HG02759 (cell line): ENCODE data around the gene GNB3.
A peak's percentile ranks its signal among the peaks of the same experiment; 100 is the strongest.
"Not testable (repeated sequence)": the region's sequence is repeated elsewhere in the genome, so short reads cannot be mapped to it uniquely, and the experiment has no call there.

Source experiments
- ATAC-seq: cut with Tn5 transposase; IDR thresholded peaks from one replicate; pipeline ENCODE4 v1.9.1; 2021; ENCODE audit warnings: mild to moderate bottlenecking, moderate library complexity; ENCODE audit not compliant: unreplicated experiment

The GNB3 gene

DNA sequence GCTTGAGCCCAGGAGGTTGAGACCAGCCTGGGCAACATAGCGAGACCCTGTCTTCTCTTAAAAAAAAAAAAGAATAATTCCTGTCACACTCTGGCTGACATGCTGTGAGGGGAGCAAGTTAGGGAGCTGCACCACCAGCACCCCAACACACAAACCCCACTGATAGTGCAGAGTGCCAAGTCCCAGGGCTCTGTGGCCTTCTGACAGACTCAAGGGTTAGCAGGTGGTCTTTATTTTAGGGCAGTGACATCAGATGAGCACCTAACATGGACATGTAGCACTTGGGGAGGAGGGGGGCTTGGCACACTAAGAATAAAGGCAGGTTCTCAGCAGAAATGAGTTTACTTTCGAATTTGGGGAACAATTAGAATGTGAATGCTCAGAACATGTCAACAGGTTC, 18.1 kb downstream of the GNB3 start:
- ATAC-seq: no peak

DNA sequence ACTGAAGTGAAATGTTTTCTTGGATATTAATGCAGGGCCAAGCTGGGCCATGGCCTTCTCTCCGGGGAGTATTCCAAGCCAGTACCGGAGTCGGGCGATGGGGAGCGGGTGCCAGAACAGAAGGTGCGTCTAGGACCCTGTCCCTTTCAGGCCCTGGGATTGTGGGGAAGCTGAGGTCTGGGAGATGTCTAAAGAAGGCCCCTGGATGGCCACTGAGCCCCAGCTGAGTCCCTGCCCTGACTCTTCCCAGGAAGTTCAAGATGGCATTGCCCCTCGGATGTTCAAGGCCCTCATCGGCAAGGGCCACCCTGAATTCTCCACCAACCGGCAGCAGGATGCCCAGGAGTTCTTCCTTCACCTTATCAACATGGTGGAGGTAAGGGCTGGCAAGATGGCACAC, 19.4 kb downstream of the GNB3 start:
- ATAC-seq: no peak

GRCh38 chr12:6860942-6861341, 20.2 kb downstream of the GNB3 start:
- no peak for ATAC-seq

GRCh38 chr12:6861391-6861790, 20.7 kb downstream of the GNB3 start:
- no peak for ATAC-seq

DNA sequence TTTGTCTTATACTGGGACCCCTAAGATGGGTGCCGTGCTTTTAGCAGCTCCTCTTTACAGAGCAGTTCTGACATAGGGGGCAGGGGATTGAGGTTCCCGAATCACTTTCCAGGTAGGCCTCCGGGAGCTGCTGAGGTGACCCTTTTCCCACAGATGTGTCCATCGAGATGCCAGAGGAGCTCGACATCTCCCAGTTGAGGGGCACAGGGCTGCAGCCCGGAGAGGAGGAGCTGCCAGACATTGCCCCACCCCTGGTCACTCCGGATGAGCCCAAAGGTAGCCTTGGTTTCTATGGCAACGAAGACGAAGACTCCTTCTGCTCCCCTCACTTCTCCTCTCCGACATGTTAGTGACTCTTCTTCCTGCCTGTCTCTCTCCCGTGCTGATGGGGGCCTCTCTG, 22.3 kb downstream of the GNB3 start:
- no peak for ATAC-seq

- ATAC-seq: no peak
These were observed 23.0 kb downstream of the GNB3 start for GRCh38 chr12:6863586-6864321.

DNA sequence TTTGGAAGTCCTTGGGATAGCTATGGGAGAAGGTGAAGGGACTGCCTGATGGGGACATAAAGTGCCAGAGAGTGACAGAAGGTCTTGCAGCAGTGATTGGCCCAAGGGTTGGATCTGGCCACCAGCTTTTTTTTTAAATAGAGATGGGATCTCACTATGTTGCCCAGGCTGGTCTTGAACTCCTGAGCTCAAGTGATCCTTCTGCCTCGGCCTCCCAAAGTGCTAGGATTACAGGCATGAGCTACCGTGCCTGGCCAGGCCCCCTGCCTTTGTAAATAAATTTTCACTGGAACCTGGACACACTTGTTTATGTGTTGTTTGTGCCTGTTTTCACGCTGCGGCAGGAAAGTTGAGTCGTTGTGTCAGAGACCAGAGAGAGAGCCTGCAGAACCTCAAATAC, 24.6 kb downstream of the GNB3 start:
- not testable (repeated sequence) for ATAC-seq

DNA sequence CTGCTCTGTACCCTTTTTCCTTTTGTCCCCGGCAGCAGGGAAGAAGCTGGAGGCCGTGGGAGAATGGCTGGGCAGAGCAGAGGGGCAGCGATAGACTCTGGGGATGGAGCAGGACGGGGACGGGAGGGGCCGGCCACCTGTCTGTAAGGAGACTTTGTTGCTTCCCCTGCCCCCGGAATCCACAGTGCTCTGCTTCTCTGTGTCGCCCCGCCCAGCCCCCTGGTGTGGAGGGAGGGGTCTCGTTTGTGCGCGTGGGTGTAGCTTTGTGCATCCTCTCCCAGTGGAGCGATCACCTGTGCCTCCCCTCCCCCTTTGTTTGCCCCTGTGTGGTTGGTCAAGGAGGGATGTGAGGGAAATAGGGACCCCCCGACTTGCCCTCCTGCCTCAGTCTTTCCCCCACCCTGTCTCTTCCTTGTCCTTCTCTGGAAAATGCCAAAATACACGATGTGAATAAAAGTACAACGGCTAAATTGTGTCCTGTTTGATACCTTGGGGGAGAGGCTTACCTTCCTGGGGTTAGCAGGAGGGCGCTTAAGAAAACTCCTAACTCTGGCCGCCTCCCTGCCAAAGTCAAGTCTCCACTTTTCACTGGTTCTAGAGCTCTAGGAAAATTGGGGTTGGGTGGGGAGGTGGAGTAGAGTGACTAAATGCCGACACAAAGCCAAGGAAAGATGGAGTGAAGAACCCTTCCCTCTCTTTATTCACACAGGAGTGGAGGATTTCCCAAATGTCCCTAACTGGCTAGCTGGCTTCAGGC, 25.6 kb downstream of the GNB3 start:
- ATAC-seq: no peak

- peak; percentile 18 for ATAC-seq
These were observed 26.2 kb downstream of the GNB3 start for GRCh38 chr12:6866920-6867412.

DNA sequence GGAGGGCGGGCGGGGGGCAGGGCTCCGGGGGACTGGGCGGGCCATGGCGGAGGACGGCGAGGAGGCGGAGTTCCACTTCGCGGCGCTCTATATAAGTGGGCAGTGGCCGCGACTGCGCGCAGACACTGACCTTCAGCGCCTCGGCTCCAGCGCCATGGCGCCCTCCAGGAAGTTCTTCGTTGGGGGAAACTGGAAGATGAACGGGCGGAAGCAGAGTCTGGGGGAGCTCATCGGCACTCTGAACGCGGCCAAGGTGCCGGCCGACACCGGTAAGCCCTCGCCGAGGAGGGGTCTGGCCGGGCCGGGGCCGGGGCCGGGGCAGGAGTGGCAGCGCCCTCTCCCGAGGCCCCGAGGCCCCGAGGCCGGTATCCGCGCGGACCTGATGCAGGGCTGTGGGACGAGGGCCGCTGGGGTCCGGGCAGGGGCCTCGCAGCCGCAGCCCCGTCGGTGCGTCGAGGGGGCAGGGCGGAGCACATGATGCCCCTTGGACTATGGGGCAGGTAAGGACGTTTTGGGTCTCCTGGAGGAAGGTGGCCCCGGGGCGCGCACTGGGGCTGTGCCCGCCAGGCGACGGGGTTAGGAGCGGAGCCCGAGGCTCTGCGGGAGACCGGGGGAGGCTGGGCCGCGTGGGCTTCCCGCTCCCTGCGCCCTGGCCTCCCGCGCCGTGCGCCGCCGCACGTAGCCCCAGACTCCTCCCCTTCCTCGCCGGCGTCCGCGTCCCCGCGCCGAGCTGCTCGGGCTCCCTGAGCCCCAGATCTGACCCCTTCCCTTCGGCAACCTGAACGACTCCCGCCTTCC, 26.9 kb downstream of the GNB3 start, which contains the start of gene TPI1:
Gene TPI1, plus strand, starts transcription at position 119 of the 798 bp plus-strand sequence. Its CDS starts 36 bp downstream, at position 155.
- peak; percentile 65 for ATAC-seq

GRCh38 chr12:6868211-6869048, 27.7 kb downstream of the GNB3 start:
- ATAC-seq: no peak

DNA sequence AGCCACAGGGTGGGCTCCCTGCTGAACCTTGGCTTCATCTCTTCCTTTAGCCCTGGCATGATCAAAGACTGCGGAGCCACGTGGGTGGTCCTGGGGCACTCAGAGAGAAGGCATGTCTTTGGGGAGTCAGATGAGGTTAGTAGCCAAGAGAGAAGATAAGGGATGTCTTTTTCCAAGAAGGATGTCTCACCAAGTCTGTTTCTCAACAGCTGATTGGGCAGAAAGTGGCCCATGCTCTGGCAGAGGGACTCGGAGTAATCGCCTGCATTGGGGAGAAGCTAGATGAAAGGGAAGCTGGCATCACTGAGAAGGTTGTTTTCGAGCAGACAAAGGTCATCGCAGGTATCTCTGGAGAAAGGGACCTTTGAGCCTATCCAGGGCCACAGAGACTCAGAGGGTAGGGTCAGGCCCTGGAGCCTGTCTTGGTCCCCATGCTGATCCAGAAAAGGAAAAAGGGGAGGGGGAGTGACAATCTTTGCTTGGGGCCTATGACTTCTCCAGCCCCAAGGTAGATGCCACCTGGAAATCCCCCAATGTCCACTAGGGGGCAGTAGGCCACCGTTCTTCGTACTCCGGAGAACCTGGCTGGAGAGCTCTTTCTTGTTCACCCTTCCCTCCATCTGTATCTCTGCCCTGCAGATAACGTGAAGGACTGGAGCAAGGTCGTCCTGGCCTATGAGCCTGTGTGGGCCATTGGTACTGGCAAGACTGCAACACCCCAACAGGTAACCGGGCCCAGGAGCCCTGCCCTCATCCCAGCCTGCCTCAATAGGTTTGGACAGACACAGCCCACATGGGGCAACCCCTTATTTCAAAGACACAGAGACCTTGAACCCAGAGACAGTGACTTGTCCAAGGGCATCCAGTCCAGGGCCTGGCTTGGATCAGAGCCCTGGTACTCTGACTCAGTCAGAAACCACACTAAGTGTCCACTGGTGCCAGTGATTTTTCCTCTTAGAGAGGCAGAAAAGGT, 28.6 kb downstream of the GNB3 start:
- ATAC-seq: no peak

DNA sequence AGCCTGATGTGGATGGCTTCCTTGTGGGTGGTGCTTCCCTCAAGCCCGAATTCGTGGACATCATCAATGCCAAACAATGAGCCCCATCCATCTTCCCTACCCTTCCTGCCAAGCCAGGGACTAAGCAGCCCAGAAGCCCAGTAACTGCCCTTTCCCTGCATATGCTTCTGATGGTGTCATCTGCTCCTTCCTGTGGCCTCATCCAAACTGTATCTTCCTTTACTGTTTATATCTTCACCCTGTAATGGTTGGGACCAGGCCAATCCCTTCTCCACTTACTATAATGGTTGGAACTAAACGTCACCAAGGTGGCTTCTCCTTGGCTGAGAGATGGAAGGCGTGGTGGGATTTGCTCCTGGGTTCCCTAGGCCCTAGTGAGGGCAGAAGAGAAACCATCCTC, 29.6 kb downstream of the GNB3 start:
- ATAC-seq: not testable (repeated sequence)

DNA sequence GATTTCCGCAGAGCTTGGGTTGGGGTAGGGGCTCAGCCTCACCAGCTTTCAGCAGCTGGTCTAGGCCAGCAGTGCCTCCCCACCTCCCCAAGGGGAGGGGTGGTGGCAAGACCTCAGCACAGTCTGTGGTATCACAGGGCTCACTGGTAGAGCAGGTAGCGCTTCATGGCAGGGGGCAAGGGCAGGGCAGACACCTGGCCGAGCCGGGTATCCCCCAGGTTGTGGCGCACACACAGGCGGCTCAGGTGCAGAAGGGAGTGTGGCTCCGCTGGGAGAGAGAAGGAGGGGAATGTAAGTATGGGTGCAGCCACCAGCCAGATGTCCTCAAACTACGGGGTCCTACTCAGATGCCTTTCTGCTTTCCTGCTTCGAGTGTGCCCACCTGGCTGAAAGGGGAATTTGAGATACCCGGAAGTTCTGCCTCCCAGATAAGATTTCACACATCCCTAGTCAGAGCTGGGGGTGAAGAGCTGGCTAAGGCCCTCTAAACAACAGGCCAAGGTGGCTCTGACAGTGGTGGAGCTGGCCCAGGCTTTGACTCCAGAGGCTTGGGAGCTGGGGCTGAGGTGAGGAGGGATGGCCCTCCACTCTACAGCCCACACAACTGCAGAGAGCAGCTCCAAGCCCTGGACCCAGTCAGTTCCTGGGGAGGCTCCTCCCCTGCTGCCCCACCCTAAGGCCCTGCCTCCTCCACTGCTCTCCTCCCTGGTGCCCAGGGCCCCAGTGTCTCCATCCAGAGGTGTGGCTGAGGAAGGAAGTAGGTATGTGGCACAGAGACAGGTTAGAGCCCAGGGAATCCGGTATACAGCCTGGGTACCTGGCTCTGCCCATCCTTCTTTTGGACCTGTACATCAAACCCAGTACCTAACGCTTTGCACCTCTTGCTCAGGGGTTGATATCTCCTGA, 30.6 kb downstream of the GNB3 start:
- ATAC-seq: no peak

DNA sequence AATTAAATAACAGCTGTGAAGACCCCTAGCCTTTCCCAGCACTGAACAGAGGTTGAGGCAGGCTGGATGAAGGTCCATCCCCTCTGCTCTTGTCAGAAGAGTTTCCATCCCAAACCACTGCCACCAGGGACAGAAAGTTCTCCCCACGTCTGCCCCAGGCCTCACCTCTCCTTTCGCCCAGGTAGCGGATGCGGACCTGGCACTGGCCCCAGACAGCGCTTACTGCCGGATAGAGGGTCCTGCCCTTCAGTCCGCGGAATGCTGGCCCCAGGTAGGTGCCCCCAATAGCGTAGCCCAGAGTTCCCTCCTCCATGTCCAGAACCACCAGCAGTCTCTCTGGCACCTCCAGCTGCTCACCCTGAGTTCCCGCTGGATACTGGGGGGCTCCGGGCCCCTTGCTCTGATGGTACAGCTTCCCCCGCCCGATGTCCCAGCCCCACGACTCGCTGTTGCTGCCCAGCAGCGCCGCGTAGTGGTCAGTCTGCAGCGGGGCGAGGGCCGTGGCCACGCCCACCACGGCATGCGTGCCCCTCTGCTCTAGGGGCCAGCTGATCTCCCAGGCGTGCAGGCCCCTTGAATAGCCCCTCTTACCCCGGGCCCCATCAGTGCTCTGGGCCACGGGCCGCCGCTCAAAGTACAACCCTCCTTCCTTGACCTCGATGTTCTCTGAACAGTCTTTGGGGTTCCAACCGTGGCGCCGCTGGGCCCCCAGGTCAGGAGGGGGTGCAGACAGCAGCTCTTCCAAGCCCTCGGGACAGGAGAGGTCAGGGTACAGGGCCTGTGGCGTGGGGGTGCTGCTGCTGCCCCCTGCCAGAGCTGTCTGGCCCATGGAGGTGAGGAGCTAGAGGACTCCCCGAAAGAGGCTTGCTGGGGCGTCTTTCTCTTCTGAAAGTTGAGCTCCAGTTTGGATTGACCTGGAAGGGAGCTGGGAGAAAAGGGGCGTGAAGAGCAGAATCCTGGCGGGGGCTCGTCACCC, 31.6 kb downstream of the GNB3 start:
- no peak for ATAC-seq

DNA sequence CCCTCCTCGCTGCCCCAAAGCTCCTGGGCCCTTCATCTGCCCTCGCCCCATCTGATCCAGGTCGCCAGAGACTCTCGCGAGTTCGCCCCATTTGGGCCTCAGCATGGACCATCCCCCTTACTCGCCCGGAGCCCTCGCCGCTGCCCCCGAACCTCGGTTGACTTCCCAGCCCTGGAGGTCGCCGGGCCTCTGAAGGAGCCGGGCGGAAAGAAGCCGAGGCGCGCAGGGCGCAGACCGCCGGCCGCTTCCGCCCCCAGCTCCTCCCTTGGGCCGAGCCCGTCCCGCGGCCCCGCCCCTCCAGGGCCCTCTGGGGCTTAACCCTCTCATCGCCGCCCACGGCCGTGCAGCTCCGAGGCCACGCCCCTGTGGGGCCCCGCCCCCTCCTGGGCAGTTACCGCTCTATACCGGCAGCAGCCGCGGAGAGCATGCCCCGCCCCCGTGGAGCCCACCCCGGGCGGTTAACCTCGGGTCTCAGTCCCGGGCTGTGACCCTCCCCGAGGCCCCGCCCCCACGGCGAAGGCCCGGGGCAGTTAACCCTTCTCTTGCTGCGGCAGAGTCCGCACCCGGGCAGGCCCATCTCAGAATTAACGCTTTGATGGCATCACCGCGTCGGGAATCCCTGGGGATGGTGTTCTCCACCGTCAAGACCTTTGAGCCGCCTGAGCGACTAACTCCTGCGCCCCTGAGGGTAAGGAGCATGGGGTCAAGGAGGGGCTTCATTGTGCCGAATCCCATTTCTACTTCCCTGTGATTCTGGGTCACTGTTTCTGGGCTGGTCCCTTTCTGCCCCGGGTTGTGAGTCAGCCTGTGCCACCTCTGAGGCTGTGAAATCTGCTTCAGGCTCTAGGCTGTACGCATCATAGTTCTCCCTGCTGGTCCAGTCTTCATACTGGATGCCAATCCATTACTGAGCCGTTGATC, 32.6 kb downstream of the GNB3 start, which contains the start of gene SPSB2:
Gene SPSB2, minus strand, starts transcription at position 210 of the 921 bp plus-strand sequence. CDS start 402 bp downstream, outside the sequence.
- ATAC-seq: peak; percentile 86
